ENCODE results near the gene USP9X. TPM values are rescaled to one million over a fixed set of nuclear protein-coding genes. Genes with fewer than 3 reads are reported as not detected.

USP9X gene
- total RNA-seq, 1 experiment from 2014 or later: 163 TPM

- H3K27ac Mint-ChIP-seq: no peak overlapping the region
- H3K9me3 Mint-ChIP-seq: no peaks in the 10 kb centered on the region
- CTCF ChIA-PET: no interaction called here
- ATAC-seq (no peak), DNase-seq (ENCODE audit: low spot score) (no peak)
- POLR2A ChIA-PET: no interaction called here
- H3K36me3 Mint-ChIP-seq: peaks cover 55% of the 10 kb centered on the region
- TF ChIP-seq GTF2I (CRISPR knock-in tag; conservative IDR thresholded peaks at IDR 0.05) (no peak), ATF6 (CRISPR knock-in tag; IDR thresholded peaks at IDR 0.05) (no peak), RELA (CRISPR knock-in tag; IDR thresholded peaks at IDR 0.05; ENCODE audit: borderline replicate concordance) (no peak), CREM (CRISPR knock-in tag; IDR thresholded peaks at IDR 0.05) (no peak), ETV6 (CRISPR knock-in tag; IDR thresholded peaks at IDR 0.05) (no peak), TEAD4 (CRISPR knock-in tag; IDR thresholded peaks at IDR 0.05) (no peak), ZNF532 (CRISPR knock-in tag; IDR thresholded peaks at IDR 0.05; ENCODE audit: borderline replicate concordance) (no peak), NFATC4 (CRISPR knock-in tag; IDR thresholded peaks at IDR 0.05) (no peak), SMAD3 (CRISPR knock-in tag; IDR thresholded peaks at IDR 0.05; ENCODE audit: borderline replicate concordance) (no peak), TP53 (CRISPR knock-in tag; IDR thresholded peaks at IDR 0.05) (no peak), ATF3 (CRISPR knock-in tag; conservative IDR thresholded peaks at IDR 0.05) (no peak), SP1 (CRISPR knock-in tag; conservative IDR thresholded peaks at IDR 0.05) (no peak), ZNF416 (CRISPR knock-in tag; IDR thresholded peaks at IDR 0.05) (no peak), FOXK1 (CRISPR knock-in tag; IDR thresholded peaks at IDR 0.05) (no peak), ZNF671 (CRISPR knock-in tag; IDR thresholded peaks at IDR 0.05) (no peak), NFE2L1 (CRISPR knock-in tag; IDR thresholded peaks at IDR 0.05) (no peak), ERG (CRISPR knock-in tag; IDR thresholded peaks at IDR 0.05) (no peak)
- TF ChIP-seq, protein P1, sequence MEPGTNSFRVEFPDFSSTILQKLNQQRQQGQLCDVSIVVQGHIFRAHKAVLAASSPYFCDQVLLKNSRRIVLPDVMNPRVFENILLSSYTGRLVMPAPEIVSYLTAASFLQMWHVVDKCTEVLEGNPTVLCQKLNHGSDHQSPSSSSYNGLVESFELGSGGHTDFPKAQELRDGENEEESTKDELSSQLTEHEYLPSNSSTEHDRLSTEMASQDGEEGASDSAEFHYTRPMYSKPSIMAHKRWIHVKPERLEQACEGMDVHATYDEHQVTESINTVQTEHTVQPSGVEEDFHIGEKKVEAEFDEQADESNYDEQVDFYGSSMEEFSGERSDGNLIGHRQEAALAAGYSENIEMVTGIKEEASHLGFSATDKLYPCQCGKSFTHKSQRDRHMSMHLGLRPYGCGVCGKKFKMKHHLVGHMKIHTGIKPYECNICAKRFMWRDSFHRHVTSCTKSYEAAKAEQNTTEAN (CRISPR knock-in tag; IDR thresholded peaks at IDR 0.05): no peak
- TF ChIP-seq, protein P2, sequence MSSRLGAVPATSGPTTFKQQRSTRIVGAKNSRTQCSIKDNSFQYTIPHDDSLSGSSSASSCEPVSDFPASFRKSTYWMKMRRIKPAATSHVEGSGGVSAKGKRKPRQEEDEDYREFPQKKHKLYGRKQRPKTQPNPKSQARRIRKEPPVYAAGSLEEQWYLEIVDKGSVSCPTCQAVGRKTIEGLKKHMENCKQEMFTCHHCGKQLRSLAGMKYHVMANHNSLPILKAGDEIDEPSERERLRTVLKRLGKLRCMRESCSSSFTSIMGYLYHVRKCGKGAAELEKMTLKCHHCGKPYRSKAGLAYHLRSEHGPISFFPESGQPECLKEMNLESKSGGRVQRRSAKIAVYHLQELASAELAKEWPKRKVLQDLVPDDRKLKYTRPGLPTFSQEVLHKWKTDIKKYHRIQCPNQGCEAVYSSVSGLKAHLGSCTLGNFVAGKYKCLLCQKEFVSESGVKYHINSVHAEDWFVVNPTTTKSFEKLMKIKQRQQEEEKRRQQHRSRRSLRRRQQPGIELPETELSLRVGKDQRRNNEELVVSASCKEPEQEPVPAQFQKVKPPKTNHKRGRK (CRISPR knock-in tag; IDR thresholded peaks at IDR 0.05; ENCODE audit: borderline replicate concordance): no peak
- no peaks in the 10 kb centered on the region for H3K4me1 Mint-ChIP-seq
- H3K27me3 Mint-ChIP-seq (ENCODE audit: low read depth): no peaks in the 10 kb centered on the region
- no peak overlapping the region for H3K4me3 Mint-ChIP-seq
Measured at GRCh38 chrX:41144873-41145272, 59.6 kb downstream of the USP9X start.
